Loucy (cell line): Measurements from ENCODE around the gene CKS2.

Source experiments
- H2AFZ ChIP-seq: fragments of 200-600 bp; sonication (generic); 2 replicates; pipeline ENCODE4 v1.6.0; 2016; ENCODE audit warnings: antibody characterized with exemption, mild to moderate bottlenecking, low read length, moderate library complexity
- H3F3A ChIP-seq: fragments of 200-600 bp; 2 replicates; pipeline ENCODE4 v1.6.0; 2016; ENCODE audit warnings: antibody characterized with exemption, low read depth, mild to moderate bottlenecking
- H3K27me3 ChIP-seq: fragments of 200-600 bp; sonication (generic); 2 replicates; pipeline ENCODE4 v1.6.1; 2014; ENCODE audit warnings: low read length, mild to moderate bottlenecking; ENCODE audit not compliant: insufficient read depth, poor library complexity, severe bottlenecking
- H3K36me3 ChIP-seq: fragments of 200-600 bp; sonication (generic); 2 replicates; pipeline ENCODE4 v1.6.1; 2016; ENCODE audit warnings: low read length; ENCODE audit not compliant: insufficient read depth
- H3K4me1 ChIP-seq: fragments of 200-600 bp; sonication (generic); 2 replicates; pipeline ENCODE4 v1.5.1; 2014; ENCODE audit warnings: low read length, mild to moderate bottlenecking; ENCODE audit not compliant: insufficient read depth, poor library complexity, severe bottlenecking
- H3K4me2 ChIP-seq: fragments of 200-600 bp; sonication (generic); 2 replicates; pipeline ENCODE4 v1.6.0; 2014; ENCODE audit warnings: antibody characterized with exemption, low read length, low read depth, mild to moderate bottlenecking; ENCODE audit not compliant: poor library complexity, severe bottlenecking
- H3K4me3 ChIP-seq: fragments of 200-600 bp; sonication (generic); 2 replicates; pipeline ENCODE4 v1.5.1; 2014; ENCODE audit warnings: low read length, mild to moderate bottlenecking, mixed read lengths; ENCODE audit not compliant: poor library complexity, severe bottlenecking
- H3K79me2 ChIP-seq: fragments of 200-600 bp; sonication (generic); 2 replicates; pipeline ENCODE4 v1.6.1; 2014; ENCODE audit warnings: low read length; ENCODE audit not compliant: insufficient read depth
- H3K9ac ChIP-seq: fragments of 200-600 bp; sonication (generic); 2 replicates; pipeline ENCODE4 v1.6.0; 2014; ENCODE audit warnings: mild to moderate bottlenecking, low read depth, low read length, moderate library complexity; ENCODE audit not compliant: poor library complexity, severe bottlenecking
- H3K9me2 ChIP-seq: fragments of 200-600 bp; sonication (generic); replicated peaks from 2 replicates; pipeline ENCODE4 v1.6.1; 2016; ENCODE audit warnings: low read depth, low read length, mixed read lengths
- H3K9me3 ChIP-seq: fragments of 200-600 bp; sonication (generic); 2 replicates; pipeline ENCODE4 v1.6.1; 2014; ENCODE audit warnings: mild to moderate bottlenecking, antibody characterized with exemption, low read length, low read depth; ENCODE audit not compliant: insufficient read depth
- H4K20me1 ChIP-seq: fragments of 200-600 bp; sonication (generic); 2 replicates; pipeline ENCODE4 v1.6.0; 2014; ENCODE audit warnings: antibody characterized with exemption, low read length, mild to moderate bottlenecking; ENCODE audit not compliant: insufficient read depth, poor library complexity, severe bottlenecking
- EZH2phosphoT487 ChIP-seq: fragments of 200-600 bp; IDR thresholded peaks from 2 replicates; pipeline ENCODE4 v1.6.1; 2018; ENCODE audit warnings: antibody characterized with exemption, mild to moderate bottlenecking, moderate library complexity, borderline replicate concordance
- TF ChIP-seq, protein P1 (sequence below): fragments of 200-600 bp; sonication (generic); conservative IDR thresholded peaks from 2 replicates; pipeline ENCODE4 v1.5.1; 2014; ENCODE audit warnings: mild to moderate bottlenecking, antibody characterized with exemption, low read length

Gene CKS2

DNA sequence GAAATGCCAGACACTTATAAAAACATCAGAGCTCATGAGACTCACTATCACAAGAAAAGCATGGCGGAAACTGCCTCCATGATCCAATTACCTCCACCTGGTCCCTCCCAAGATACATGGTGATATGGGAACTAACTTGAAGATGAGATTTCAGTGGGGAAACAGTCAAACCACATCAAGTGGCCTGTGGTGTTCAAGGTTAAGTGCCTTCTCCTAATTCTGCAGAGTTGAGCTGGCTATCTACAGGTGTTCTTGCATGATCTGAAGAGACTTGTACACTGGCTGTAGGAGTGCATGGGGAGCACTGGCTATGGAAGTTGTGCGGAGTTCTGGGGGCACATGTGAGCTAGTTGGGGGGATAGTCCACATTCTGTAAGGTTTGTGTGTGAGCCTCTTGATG is 34.0 kb upstream of the CKS2 start:
- peak overlapping the region; percentile 35 for H3K4me2 ChIP-seq
- H3K9ac ChIP-seq = no peak overlapping the region
- no peak for TF ChIP-seq EZH2phosphoT487
- TF ChIP-seq, protein P1, sequence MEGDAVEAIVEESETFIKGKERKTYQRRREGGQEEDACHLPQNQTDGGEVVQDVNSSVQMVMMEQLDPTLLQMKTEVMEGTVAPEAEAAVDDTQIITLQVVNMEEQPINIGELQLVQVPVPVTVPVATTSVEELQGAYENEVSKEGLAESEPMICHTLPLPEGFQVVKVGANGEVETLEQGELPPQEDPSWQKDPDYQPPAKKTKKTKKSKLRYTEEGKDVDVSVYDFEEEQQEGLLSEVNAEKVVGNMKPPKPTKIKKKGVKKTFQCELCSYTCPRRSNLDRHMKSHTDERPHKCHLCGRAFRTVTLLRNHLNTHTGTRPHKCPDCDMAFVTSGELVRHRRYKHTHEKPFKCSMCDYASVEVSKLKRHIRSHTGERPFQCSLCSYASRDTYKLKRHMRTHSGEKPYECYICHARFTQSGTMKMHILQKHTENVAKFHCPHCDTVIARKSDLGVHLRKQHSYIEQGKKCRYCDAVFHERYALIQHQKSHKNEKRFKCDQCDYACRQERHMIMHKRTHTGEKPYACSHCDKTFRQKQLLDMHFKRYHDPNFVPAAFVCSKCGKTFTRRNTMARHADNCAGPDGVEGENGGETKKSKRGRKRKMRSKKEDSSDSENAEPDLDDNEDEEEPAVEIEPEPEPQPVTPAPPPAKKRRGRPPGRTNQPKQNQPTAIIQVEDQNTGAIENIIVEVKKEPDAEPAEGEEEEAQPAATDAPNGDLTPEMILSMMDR = no peak
- H4K20me1 ChIP-seq = peaks cover 3% of the 10 kb centered on the region
- H3K9me3 ChIP-seq = peaks cover 22% of the 10 kb centered on the region
- H3K27me3 ChIP-seq = peaks cover 64% of the 10 kb centered on the region
- H3K4me3 ChIP-seq = no peak overlapping the region
- no peak overlapping the region for H2AFZ ChIP-seq
- H3K4me1 ChIP-seq = peaks cover 18% of the 10 kb centered on the region
- no peaks in the 10 kb centered on the region for H3K79me2 ChIP-seq
- no peaks in the 10 kb centered on the region for H3K9me2 ChIP-seq
- H3K36me3 ChIP-seq = no peaks in the 10 kb centered on the region
- H3F3A ChIP-seq = peaks cover 5% of the 10 kb centered on the region; the same call in 1 of the 2 replicates

DNA sequence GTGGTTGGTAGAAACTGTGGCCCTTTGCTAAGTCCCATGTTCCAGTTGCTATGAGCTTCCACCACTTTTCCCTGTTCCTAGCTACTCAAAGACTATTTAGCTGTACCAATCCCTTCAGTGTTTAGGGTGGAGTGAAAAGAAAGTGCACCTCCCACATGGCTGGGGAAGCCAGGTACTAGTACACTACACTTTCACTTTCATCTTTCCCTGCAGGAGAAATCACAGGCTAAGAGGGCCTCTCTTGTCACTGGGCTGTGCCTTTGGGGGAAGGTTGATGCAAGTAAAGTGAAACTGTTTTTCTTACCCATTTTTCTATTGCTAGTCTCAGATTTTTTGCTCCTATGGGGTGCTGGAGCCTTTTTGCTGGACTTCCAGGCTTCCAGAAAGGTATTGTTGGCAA is 33.5 kb upstream of the CKS2 start:
- H3K36me3 ChIP-seq = no peaks in the 10 kb centered on the region
- no peaks in the 10 kb centered on the region for H3K9me2 ChIP-seq
- peaks cover 22% of the 10 kb centered on the region for H3K9me3 ChIP-seq
- H3K27me3 ChIP-seq = peaks cover 68% of the 10 kb centered on the region
- peaks cover 5% of the 10 kb centered on the region; the same call in 1 of the 2 replicates for H3F3A ChIP-seq
- H3K4me1 ChIP-seq = peaks cover 18% of the 10 kb centered on the region
- peak overlapping the region; percentile 35 for H3K4me2 ChIP-seq
- no peaks in the 10 kb centered on the region for H3K79me2 ChIP-seq
- H3K9ac ChIP-seq = no peak overlapping the region
- H4K20me1 ChIP-seq = peaks cover 3% of the 10 kb centered on the region
- no peak overlapping the region for H2AFZ ChIP-seq
- no peak overlapping the region for H3K4me3 ChIP-seq
- TF ChIP-seq, protein P1 = no peak
- no peak for TF ChIP-seq EZH2phosphoT487

DNA sequence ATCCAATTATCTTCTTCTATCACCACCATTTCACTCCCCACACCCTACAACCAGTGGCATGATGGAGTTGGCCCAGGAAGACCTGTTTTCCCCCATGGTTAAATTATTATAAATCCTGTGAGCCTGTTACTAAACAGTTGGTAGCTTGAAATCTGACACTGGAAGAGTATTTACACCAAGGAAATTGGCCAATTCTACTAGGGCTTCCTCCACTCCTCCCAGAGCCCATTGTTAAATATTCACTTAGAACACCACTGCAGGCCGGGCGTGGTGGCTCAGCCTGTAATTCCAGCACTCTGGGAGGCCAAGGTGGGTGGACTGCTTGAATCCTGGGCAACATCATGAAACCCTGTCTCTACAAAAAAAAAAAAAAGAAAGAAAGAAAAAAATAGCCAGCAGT is 32.4 kb upstream of the CKS2 start:
- Histone ChIP-seq H3F3A (peaks cover 5% of the 10 kb centered on the region; the same call in 1 of the 2 replicates), H3K79me2 (no peaks in the 10 kb centered on the region), H3K9me2 (no peaks in the 10 kb centered on the region), H2AFZ (no peak overlapping the region), H3K9ac (no peak overlapping the region), H3K27me3 (peaks cover 72% of the 10 kb centered on the region), H3K36me3 (no peaks in the 10 kb centered on the region), H4K20me1 (peaks cover 3% of the 10 kb centered on the region), H3K4me3 (no peak overlapping the region), H3K9me3 (peaks cover 19% of the 10 kb centered on the region), H3K4me1 (peaks cover 18% of the 10 kb centered on the region), H3K4me2 (peak overlapping the region; percentile 36)
- TF ChIP-seq EZH2phosphoT487 = no peak
- TF ChIP-seq, protein P1 = no peak
